Measurements from ENCODE around the gene TSPAN5. TPM values are rescaled to one million over a fixed set of nuclear protein-coding genes. Genes with fewer than 3 reads are reported as not detected.

Gene TSPAN5
- total and polyA plus RNA-seq, 2 of the 4 experiments (the other 2 are of a cell fraction) = 64.8 to 79.6 TPM

- dilution Hi-C loops (cut with HindIII; ENCODE audit: low sequenced_read_pairs, unreplicated experiment) = no loop called here
- no peak for ATAC-seq (ENCODE audit: low read depth)
- no peak overlapping the region for H3K4me2 ChIP-seq (ENCODE audit: low read depth, low read length)
- peak overlapping the region; percentile 22; the same call in 1 of the 2 replicates for H2BK20ac ChIP-seq (ENCODE audit: low read depth, low read length)
- peaks cover 8% of the 10 kb centered on the region; the same call in 1 of the 2 replicates for H3K9me1 ChIP-seq (ENCODE audit: insufficient read depth, low read length)
- no peak overlapping the region for H3K18ac ChIP-seq (ENCODE audit: low read depth, low read length)
- peak overlapping the region; percentile 68; the same call in 1 of the 2 replicates for H2AK5ac ChIP-seq (ENCODE audit: low read depth, low read length)
- no peak for DNase-seq
- 0 out of 2 replicates have a peak overlapping the region, but pooled peaks have one; percentile 70 for H3K23ac ChIP-seq (ENCODE audit: low read depth, low read length)
- H3K36me3 ChIP-seq (ENCODE audit: control insufficient read depth, insufficient read depth, low read length) = no peaks in the 10 kb centered on the region
- CTCF ChIA-PET = interaction anchor here (0.5 to 1.6 kb wide), 2 partner anchors 22 to 68 kb away, joined by 3 to 4 read pairs; no protein-coding TSS in a partner anchor
- peak overlapping the region; percentile 69; the same call in 1 of the 2 replicates for H3K4ac ChIP-seq (ENCODE audit: low read depth, low read length)
- no peak overlapping the region for H3K4me3 ChIP-seq (ENCODE audit: insufficient read depth, low read depth, low read length)
- H3K79me1 ChIP-seq (ENCODE audit: low read depth in 1 of 2, low read length in 2 of 2) = peaks cover 46 to 81% of the 10 kb centered on the region in 2 experiments
- H3K14ac ChIP-seq (replicated peaks; ENCODE audit: low read depth, low read length) = peak overlapping the region; percentile 44; the same call in 1 of the 2 replicates
- BruUV-seq (replicated peaks) = no TSS peak
- H3K4me1 ChIP-seq (ENCODE audit: control insufficient read depth, insufficient read depth, low read length) = peaks cover 23% of the 10 kb centered on the region
- intact Hi-C loops (cut with micrococcal nuclease) = loop anchor here (5.0 kb wide), 1 partner anchor 44 kb away; no protein-coding TSS in a partner anchor
- WGBS, 2 experiments (ENCODE audit: extremely low coverage in 2 of 2, insufficient read length in 1 of 2) = 93% methylated on average over 3 of the region's 6 CpGs; no CpG with 5 or more reads in 1 of the 2 experiments
- H3K27me3 ChIP-seq (ENCODE audit: control insufficient read depth, insufficient read depth, low read length) = no peaks in the 10 kb centered on the region
- in situ Hi-C loops (cut with MboI; ENCODE audit: low sequenced_read_pairs) = no loop called here
- H4K8ac ChIP-seq (ENCODE audit: low read depth in 2 of 2, low read length in 2 of 2) = no peak overlapping the region; a peak in 1 of 4 replicates
- no peak overlapping the region for H2BK5ac ChIP-seq (ENCODE audit: low read depth, low read length, poor library complexity, severe bottlenecking)
- H2BK120ac ChIP-seq (ENCODE audit: low read depth, low read length) = peak overlapping the region; percentile 58; the same call in 1 of the 2 replicates
- H3K9me3 ChIP-seq (ENCODE audit: control insufficient read depth, insufficient read depth, low read length) = no peaks in the 10 kb centered on the region
- no peak overlapping the region for H3K56ac ChIP-seq (ENCODE audit: extremely low read depth, insufficient read depth, low read length)
- H3K9ac ChIP-seq (ENCODE audit: low read depth, low read length) = no peak overlapping the region
- POLR2A ChIA-PET (ENCODE audit: unreplicated experiment) = no interaction called here
- H4K20me1 ChIP-seq (ENCODE audit: insufficient read depth, low read length) = peaks cover 18% of the 10 kb centered on the region; the same call in 1 of the 2 replicates
- H3K27ac ChIP-seq (ENCODE audit: insufficient read depth, low read length) = no peak overlapping the region
- H4K5ac ChIP-seq (ENCODE audit: low read depth, low read length) = no peak overlapping the region
- H2AFZ ChIP-seq (replicated peaks; ENCODE audit: low read length, poor library complexity) = no peak overlapping the region
- H2AK9ac ChIP-seq (replicated peaks; ENCODE audit: low read depth, low read length, poor library complexity) = peak overlapping the region; percentile 37
- peak overlapping the region; percentile 46 for H4K91ac ChIP-seq (ENCODE audit: insufficient read depth, low read depth, low read length)
- H2BK15ac ChIP-seq (ENCODE audit: low read depth, low read length) = peak overlapping the region; percentile 39; the same call in 1 of the 3 replicates
- TF ChIP-seq USF2 (IDR thresholded peaks at IDR 0.05; ENCODE audit: low read depth, low read length) (no peak), BHLHE40 (IDR thresholded peaks at IDR 0.05; ENCODE audit: low read depth, low read length) (no peak), NFE2L2 (IDR thresholded peaks at IDR 0.05; ENCODE audit: low read depth, low read length) (no peak), MAZ (IDR thresholded peaks at IDR 0.05; ENCODE audit: borderline replicate concordance, low read depth, low read length) (no peak), MAFK (IDR thresholded peaks at IDR 0.05; ENCODE audit: low read depth, low read length) (no peak), ELK1 (IDR thresholded peaks at IDR 0.05; ENCODE audit: borderline replicate concordance, low read depth, low read length) (no peak), MXI1 (IDR thresholded peaks at IDR 0.05; ENCODE audit: borderline replicate concordance, low read depth, low read length) (no peak), POLR2A (IDR thresholded peaks at IDR 0.05; ENCODE audit: low read depth, low read length) (no peak), SMC3 (IDR thresholded peaks at IDR 0.05; ENCODE audit: low read depth, low read length) (no peak), CTCF (conservative IDR thresholded peaks at IDR 0.05; ENCODE audit: low read depth, low read length) (no peak), FOS (IDR thresholded peaks at IDR 0.05; ENCODE audit: low read depth, low read length) (no peak), RCOR1 (IDR thresholded peaks at IDR 0.05; ENCODE audit: insufficient replicate concordance, low read length) (no peak), CHD1 (IDR thresholded peaks at IDR 0.05; ENCODE audit: low read depth, low read length) (no peak), RAD21 (IDR thresholded peaks at IDR 0.05; ENCODE audit: low read length) (no peak)
Measured at GRCh38 chr4:98610926-98611676, 47.3 kb downstream of the TSPAN5 start.

Measured in IMR-90 (cell line).